GM18858 (cell line): ENCODE data around the gene FBRSL1.

Experiments
- ATAC-seq: cut with Tn5 transposase; IDR thresholded peaks from one replicate; pipeline ENCODE4 v1.9.1; 2021; ENCODE audit not compliant: unreplicated experiment

FBRSL1 gene

DNA sequence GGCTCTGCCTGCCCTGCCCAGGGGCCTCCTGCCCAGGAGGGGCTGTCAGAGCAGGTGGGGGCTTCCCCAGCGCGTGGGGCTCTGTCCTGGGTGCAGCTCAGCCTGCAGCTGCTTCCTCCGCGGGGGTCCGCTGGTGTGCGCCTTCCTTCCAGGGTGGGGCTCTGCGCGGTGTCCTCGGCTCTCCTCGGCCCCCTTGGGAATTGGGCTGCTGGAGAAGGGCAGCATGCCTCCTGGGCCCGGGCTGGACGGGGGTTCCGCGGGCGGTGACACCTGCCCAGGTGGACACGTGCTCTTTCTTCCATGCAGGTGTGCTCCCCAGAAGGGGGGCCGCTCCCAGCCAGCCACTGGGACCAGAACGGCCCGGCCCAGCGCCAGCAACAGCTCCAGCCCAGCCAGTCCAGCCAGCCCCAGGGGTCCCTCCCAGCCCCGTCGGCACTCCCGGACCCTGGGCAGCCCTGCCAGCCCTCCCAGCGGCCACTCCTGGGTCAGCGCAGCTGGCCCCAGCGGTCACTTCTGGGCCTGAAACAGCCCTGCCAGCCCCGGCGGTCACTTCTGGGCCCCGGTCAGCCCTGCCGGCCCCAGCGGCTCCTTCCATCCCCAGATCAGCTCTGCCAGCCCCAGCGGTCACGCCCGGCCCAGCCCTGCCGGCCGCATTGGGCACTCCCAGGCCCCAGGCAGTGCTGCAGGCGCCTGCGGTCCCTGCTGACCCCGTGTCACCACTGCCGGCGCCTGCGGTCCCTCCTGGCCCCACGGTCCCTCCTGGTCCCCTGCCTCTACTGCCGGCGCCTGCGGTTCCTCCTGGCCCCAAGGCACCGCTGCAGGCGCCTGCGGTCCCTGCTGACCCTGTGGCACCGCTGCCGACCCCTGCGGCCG lies 19.1 kb downstream of the FBRSL1 start:
- no peak for ATAC-seq

DNA sequence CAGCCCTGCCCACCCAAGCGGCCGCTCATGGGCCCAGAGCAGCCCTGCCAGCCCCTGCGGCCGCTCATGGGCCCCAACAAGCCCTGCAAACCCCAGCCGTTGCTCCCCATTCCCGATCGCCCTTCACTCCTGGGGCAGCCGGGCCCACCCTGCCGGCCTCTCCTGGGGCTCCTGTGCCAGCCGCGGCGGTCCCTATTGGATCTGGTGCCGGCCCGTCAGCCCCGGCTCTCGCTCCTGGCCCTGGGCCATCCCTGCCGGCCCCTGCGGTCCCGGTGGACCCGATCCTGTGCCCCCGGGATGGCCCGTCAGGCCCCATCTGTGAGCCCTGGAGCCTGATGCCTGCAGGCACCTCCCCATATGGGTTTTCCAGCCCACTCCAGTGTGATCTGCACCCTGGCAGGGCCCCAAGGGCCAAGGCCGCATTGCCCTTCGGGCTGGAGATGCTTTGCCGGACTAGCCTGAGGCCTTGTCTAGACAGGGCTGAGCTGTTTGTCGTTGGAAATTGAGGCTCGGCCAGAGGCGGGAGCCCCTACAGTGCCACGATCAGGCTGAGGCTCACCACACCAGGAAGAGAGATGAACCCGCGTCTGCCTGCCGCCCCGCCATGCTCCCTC lies 20.3 kb downstream of the FBRSL1 start:
- no peak for ATAC-seq

DNA sequence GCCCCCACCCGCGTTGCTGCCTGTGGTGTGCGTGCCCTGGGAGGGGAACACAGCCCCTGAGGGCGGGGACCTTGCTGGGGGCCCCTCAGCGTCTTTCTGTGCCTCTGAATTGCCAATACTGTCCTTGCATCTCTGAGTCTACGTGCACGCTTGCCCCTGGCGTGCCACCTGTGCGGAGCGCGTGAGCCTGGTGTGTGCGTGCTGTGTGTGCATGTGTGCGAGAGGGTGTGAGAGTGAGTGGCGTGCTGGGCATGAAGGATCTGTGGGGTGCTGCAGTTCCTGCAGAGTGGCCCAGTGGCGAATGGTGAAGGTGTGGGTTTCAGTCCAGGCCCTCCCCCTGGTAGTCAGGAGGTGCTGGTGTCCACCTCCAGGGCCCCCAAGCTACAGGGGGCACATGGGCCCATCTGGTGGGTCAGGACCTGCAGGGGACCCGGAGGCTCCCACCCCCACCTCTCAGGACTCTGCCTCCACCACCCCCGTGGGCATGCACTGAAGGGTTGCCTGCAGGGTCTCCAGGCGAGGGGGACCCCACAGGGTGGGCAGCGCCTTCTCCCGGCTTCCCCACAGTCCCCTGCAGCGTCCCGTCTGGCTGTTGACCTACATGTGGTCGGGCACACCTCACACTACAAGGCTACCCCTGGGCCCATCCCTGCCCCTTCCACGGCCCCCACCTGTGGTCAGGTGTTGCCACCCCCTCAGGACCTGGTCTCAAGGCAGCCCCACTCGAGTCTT lies 21.0 kb downstream of the FBRSL1 start:
- ATAC-seq, result no peak

DNA sequence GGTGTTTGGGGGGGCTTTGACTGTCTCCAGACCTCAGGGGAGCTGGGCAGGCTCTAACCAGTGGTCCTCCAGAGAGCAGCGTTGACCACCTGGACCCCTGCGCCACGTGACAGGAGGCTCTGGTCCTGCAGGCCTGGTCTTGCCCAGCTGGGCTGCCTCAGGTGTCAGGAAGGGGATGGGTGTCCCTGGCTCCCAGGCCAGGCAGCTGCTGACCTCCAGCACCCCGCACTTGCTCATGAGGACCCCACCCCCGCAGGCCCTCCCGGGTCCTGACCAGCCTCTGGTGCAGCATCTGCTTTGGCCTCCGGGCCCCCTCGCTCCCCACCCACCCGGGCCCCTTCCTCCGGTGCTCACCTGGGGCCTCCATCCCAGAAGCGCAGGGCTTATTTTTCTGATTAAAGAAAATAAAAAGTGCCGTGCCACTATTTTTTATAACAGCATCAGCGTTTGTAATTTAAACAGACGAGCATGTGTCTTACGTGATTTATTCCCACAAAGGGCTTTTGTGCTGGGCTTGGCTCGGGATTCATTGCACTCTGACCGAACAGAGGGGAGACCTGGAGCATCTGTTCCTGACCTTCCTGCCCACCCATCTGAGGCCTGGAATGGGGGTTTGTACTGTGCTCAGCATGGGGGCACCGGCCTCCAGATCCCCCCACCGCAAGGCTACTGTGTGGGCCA lies 21.7 kb downstream of the FBRSL1 start:
- ATAC-seq, result no peak

DNA sequence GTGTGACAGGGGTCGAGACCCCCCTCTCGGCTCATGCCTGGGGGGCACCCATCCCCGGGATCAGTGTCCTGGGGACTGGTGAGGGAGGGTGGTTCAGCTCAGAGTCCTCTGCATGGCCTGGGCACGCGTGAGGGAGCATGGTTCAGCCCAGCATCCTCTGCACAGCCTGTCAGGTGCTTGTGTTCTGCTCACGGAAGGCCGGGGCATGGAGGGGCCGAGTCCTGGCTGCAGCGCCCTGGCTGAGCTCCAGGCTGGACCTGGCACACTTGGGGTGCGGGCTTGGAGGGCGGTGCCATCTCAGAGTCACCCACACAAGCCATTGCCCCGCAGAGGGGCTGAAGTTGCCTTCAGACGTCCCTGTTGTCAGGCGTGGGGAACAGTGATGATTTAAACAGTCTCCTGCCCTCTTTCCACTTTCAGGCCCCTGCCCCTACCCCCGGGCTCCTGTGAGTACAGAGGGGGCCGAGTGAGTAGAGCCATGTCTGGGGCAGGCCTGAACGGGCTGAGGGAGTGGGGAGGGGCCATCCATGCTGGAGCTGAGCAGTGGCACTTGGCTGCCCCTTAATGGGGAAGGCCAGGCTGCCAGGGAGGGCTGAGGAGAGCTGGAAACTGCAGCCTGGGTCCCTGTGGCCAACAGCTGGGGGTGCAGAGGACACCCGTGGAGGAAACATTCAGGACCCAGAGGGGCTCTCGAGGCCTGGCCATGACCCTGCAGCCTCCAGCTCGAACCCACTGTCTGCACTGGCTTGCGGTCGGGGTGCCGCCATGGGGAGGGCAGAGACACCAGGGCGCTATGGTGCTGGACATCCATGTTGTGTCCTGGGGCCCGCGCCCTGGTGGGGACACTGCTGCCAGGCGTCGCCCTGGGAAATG lies 22.5 kb downstream of the FBRSL1 start:
- no peak for ATAC-seq

DNA sequence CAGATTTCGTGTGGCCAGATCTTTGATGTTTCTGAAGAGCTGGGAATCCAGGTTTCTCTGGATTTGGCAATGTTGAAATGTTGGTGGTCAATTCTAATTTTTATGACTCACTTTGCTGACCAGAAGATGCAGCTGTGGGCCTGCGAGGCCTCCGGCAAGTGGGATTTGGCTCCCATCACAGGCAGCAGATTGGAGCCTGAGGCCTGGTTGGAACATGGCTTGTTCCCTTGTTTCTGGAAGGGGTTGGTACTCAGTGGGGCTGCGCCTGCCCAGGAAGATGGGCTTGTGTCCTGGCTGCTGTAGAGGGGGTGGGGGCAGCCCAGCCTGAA lies 23.1 kb downstream of the FBRSL1 start:
- no peak for ATAC-seq

DNA sequence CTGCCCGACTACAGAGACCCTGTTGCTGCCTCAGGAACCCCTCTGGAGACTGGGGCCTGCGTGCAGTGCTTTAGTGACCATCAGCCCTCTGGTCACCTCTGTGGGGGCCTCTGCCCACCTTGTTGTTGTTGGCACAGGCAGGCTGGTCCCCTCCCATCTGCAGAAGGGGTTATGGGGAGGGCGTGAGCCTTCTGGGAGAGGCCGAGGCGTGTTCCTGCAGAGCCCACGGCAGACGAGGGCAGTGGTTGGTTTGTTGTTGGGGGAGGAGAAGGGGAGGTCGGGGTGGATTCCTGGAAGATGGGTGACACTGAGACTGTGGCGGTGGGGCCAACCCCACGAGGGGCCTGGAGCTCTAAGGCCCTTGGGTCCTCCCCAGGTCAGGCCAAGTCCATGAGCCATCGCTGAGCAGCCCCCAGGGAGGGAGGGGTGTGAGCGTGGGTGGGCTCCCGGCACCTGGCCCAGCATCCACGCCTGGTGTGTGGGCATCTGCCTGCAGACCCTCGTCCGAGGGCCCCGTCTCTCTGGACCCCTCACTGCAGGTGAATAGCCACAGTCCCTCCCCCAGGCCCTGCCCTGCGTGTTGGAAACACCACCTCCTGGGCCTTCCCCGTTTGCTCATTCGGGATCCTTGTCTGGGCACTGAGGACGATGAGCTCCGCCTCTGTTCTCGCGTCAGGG lies 23.6 kb downstream of the FBRSL1 start:
- no peak for ATAC-seq

DNA sequence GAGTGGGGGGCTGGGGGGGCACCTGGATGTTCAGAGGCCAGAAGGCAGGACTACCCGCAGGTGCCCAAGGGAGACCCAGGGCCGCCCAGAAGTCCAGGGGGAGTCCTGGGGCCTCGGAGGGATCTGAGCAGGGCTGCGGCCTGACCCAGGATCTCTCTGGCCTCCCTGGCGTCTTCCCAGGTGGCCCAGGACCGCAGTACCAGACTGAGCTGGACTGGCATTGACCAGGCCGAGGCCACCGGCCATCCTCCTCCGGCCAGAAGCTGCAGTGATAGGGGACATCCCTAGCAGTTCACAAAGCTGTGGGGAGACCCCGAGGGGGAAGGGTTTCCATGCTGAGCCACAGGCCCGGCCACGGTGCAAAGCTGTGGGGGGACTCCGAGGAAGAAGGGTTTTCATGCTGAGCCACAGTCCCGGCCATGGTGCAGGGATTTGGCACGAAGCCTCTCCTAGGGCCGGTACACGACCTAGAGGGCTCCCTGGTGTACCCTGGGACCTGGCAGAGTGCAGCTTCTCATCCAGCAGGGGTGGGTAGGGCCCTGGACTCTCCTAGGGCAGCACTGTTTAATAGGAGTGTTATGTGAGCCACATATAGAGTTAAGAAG lies 24.4 kb downstream of the FBRSL1 start:
- no peak for ATAC-seq

DNA sequence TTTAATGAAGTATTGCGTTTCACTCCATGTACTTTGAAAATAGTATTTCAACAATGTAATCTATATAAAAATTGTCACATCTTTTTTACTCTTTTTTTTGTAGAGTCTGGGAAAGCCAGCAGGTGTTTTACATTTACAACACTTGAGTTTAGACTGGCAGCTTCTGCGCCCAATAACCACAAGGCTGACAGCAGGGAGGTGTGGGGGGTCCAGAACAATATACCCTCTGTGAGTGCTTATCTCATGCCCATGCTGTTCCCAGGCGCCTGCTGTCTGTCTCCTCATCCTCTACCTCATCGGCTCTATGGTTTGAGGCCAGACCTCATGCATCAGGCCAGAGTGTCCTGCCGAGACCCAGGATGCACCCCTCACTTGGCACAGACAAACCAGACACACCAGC lies 24.9 kb downstream of the FBRSL1 start:
- no peak for ATAC-seq

DNA sequence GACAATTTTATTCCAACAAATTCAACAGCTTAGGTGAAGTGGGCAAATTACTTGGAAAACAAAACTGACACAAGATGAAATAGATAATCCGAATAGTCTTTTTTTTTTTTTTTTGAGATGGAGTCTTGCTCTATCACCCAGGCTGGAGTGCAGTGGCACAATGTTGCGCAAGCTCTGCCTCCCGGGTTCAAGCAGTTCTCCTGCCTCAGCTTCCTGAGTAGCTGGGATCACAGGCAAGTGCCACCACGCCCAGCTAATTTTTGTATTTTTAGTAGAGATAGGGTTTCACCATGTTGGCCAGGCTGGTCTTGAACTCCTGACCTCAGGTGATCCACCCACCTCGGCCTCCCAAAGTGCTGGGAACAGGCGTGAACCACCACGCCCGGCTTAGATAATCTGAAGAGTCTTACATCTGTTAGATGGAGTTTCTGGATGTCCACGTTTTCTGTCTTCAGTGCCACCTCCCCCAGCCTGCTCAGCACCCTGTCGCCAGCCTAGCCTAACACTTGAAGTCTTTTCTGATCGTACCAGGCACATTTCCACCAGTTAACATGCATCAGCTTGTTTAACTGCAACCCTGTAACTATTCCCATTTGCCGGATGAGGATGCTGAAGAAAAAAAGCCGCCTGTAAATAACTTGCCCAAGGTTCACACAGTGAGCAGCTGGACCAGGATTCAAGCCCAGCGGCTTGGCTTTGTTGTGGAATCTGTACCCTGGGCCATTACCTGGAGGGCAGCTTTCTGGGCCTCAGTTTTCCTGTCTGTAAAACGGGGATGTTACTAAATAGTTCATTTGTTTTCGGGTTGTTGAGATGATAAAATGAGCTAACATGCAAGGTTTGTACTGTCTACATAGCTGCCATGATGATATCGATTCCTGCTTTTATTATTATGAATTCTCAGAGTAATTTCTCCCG lies 26.4 kb downstream of the FBRSL1 start:
- no peak for ATAC-seq

DNA sequence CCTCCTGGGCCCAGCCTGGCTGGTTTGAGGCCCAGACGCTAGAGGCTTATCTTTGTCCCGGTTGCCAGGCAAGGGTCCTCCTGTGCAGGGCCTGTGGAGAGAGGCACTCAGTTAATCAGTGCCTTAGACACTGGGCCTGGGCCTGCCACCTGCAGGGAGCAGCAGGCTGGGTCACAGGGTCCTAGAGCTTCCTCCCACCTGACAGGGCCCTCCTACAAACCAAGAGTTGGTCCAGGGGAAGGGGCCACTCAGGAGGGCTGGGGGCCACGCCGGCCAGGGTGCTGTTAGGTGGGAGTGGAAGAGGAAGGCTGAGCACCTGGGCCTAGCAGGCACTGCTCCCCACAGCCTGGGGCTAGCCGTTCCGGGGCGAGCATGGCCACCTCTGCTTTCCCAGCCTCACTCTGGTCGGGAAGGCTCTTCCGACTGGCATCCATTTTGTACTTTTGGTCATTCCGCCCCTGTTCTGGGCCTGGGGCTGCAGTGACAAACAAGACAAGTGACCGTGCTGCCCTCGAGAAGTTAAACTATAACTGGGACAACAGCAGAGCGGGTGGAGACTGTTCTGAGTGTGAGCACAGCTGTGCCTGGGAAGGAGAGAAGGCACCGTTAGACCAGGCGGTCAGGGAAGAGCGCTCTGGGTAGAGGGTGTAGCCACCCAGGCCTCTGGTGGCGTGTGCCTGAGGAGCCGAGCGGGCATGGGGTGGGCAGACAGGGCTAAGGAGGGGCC lies 27.2 kb downstream of the FBRSL1 start:
- no peak for ATAC-seq

DNA sequence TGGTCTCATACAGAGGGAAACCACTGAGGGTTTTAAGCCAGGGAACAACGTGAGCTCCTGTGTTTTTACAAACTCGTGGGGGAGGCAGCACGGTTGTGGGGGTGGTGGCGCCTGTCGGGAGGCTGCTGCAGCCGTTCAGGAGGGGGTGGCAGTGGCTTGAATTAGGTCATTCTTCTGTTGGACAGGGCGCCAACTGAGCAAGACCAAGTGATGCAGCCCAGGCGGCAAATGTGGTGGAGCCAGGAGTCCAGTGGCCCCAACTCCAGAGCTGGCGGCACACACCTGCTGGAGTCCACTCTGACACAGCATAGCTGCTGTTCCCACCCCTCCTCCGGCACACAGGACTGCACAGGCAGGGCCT lies 27.8 kb downstream of the FBRSL1 start:
- no peak for ATAC-seq

DNA sequence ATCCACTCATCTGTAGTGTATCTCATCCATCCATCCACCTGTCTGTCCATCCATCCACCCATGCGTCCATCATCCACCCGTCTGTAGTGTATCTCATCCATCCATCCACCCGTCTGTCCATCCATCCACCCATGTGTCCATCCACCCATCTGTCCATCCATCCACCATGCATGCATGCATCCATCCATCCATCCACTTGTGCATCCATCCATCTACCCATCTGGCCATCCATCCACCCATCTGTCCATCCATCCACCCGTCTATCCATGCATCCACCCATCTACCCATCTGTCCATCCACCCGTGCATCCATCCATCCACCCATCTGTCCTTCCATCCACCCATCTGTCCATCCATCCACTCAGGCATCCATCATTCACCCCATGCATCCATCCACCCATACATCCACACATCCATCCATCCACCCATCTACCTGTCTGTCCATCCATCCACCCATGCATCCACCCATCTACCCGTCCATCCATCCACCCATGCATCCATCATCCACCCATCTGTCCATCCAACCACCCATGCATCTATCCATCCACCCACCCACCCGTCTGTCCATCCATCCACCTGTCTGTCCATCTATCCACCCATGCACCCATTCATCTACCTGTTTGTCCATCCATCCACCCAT lies 28.5 kb downstream of the FBRSL1 start:
- no peak for ATAC-seq

DNA sequence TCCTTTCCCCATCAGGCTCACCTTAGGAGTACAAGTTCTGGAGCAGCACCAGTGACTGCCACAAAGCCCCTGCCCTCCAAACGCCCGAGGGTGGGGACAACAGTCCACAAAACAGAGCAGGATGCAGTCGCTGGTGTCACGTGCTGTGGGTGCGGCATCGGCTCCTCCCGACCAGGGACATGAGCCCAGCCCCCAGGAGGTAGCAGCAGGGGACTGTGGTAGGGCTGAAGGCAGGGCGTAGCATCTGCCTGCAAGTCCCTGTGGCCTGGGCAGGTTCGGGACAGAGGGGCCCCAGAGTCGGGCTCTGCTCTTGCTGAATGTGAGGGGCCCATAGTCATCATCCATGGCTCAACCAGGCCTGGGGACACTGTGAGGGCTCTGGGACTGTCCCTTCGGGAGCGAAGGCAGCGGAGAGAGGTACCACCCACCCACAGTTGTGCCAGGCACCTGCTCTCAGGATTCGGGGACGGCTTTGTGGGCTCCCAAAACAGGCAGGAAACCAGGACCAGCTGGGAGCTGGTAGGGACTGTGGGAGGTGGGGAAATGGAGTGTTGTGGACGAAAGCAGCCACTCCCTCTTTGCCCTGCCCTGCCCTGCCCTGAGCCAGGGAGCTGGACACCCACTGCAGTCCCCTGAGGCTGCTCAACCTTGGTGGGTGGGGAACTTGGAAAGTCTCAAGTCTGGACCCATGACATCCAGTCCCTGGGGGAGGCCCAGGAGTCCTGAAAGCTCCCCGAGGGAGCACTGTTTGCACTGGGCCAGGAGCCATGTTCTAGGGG lies 30.7 kb downstream of the FBRSL1 start:
- no peak for ATAC-seq

DNA sequence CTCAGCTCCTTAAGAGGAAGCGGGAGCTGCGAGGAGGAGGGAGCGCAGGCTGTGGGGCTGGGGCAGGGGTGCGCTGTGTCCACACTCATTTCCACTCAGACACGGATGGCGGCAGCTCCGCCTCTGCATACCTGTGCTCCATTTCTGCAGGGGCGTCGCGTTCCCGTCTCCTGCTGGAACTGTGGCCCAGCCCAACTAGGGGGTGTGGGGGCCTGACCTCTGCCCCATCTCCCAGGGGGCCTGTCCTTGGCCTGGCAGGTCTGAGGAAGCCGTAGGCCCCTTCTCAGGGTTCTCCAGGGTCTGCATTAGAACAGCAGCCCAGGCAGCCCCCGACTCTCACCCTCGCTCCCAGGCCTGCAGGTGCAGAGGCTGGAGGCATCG lies 31.2 kb downstream of the FBRSL1 start:
- no peak for ATAC-seq

DNA sequence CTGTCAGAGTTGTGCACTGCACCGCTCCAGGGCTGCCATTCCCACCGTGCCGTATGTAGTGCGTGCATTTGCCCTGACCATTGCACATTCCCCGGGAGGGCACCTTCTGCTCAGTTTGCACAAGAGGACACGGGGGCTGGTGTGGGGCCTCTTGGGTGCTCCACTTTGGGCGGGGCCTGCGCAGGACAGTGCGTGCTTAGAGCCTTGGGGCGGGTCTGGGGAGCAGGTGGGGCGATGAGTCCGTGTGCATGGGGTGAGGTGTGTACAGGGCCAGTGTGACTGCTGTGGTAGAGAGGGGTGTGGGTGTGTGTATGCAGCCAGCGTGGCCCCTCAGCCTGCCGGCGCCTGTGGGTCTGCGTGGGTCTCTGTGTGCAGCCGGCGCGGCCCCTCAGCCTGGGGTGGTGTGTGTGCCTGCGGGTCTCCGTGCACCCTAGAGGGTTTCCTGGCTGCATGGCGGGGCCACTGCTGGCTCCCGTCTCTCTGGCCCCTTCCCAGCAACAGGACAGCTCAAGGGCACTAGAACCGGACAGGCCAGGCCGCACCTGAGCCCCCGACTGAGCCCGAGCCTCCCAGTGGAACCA lies 31.9 kb downstream of the FBRSL1 start:
- ATAC-seq, result no peak
